Measurements from ENCODE around the gene RBM4. TPM values are rescaled to one million over a fixed set of nuclear protein-coding genes. Genes with fewer than 3 reads are reported as not detected.

RBM4 gene
- polyA plus RNA-seq, 2 of the 4 experiments (the other 2 are of a cell fraction) = 171 to 264 TPM

DNA sequence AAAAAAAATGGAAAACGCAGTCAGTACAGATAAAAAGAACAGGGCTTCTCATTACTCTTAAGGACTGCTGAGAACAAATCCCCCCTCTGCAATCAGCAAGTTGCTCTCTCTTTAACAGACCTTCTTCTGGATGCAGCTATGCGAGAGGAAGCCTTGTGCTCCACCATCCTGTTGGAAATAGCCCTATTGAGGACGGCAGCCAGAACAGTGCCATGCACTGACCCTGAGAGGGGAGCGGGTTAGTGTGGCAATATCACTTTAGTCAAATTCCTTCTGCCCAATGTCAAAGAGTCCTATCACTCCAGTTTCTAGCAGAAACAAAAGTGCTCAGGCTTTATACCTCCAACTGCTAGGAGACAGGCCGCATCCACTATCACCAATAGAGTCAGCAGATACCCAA is 32.3 kb downstream of the RBM4 start:
- Histone ChIP-seq H3K4me2 (no peak overlapping the region), H3K4me1 (peaks cover 12% of the 10 kb centered on the region; the same call in 1 of the 3 replicates), H3K4me3 (no peak overlapping the region), H3K9me3 (no peaks in the 10 kb centered on the region), H3K27ac (no peak overlapping the region)
- ChIA-PET POLR2A (no interaction called here), CTCF (interaction anchor here (1.0 kb wide), 1 partner anchor 17 kb away, joined by 3 read pairs; no protein-coding TSS in a partner anchor)
- no peak for TF ChIP-seq KDM5A (IDR thresholded peaks at IDR 0.05)
- TF ChIP-seq, protein P1, sequence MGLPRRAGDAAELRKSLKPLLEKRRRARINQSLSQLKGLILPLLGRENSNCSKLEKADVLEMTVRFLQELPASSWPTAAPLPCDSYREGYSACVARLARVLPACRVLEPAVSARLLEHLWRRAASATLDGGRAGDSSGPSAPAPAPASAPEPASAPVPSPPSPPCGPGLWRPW (IDR thresholded peaks at IDR 0.05) = no peak
- TF ChIP-seq RFX5 (IDR thresholded peaks at IDR 0.05) = no peak
- no peak for TF ChIP-seq POLR2AphosphoS2 (conservative IDR thresholded peaks at IDR 0.05; ENCODE audit: low read length)
- no peak for TF ChIP-seq RNF2 (IDR thresholded peaks at IDR 0.05; ENCODE audit: borderline replicate concordance, low read depth)
- no peak for TF ChIP-seq JUNB (IDR thresholded peaks at IDR 0.05)
- no peak for TF ChIP-seq REST (IDR thresholded peaks at IDR 0.05)
- no peak for TF ChIP-seq SREBF2 (IDR thresholded peaks at IDR 0.05)
- TF ChIP-seq, protein P2, sequence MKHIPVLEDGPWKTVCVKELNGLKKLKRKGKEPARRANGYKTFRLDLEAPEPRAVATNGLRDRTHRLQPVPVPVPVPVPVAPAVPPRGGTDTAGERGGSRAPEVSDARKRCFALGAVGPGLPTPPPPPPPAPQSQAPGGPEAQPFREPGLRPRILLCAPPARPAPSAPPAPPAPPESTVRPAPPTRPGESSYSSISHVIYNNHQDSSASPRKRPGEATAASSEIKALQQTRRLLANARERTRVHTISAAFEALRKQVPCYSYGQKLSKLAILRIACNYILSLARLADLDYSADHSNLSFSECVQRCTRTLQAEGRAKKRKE (CRISPR knock-in tag; IDR thresholded peaks at IDR 0.05; ENCODE audit: low read depth) = no peak
- TF ChIP-seq KDM1A (IDR thresholded peaks at IDR 0.05; ENCODE audit: low read depth) = no peak
- no peak for TF ChIP-seq NFE2L2 (conservative IDR thresholded peaks at IDR 0.05; ENCODE audit: low read length)
- TF ChIP-seq HEYL (CRISPR knock-in tag; IDR thresholded peaks at IDR 0.05) = no peak
- TF ChIP-seq ZFP36 (IDR thresholded peaks at IDR 0.05; ENCODE audit: borderline replicate concordance, partially characterized antibody) = no peak
- no peak for TF ChIP-seq GATA3 (IDR thresholded peaks at IDR 0.05; ENCODE audit: borderline replicate concordance)
- TF ChIP-seq CHD4 (IDR thresholded peaks at IDR 0.05; ENCODE audit: borderline replicate concordance) = no peak
- no peak for TF ChIP-seq HOXB5 (CRISPR knock-in tag; IDR thresholded peaks at IDR 0.05)
- ATAC-seq = no peak; a peak in 1 of 6 replicates
- no peak for FAIRE-seq
- DNase-seq (ENCODE audit: low read depth in 1 of 2, low spot score in 1 of 2) = no peak
- WGBS (ENCODE audit: missing lambda C conversion rate) = 92% methylated on average over 5 of the region's 5 CpGs

GRCh38 chr11:66674964-66675602 is 36.6 kb downstream of the RBM4 start:
- Histone ChIP-seq H3K27ac (no peak overlapping the region), H3K4me3 (no peak overlapping the region), H3K9me3 (no peaks in the 10 kb centered on the region), H3K4me2 (peak overlapping the region; percentile 70; the same call in 1 of the 3 replicates), H3K4me1 (peaks cover 26% of the 10 kb centered on the region)
- 62% methylated on average over 2 of the region's 2 CpGs for WGBS (ENCODE audit: missing lambda C conversion rate)
- FAIRE-seq (no peak), ATAC-seq (no peak), DNase-seq (ENCODE audit: low read depth in 1 of 2, low spot score in 1 of 2) (no peak)
- TF ChIP-seq JUN (IDR thresholded peaks at IDR 0.05) (no peak), E2F6 (IDR thresholded peaks at IDR 0.05; ENCODE audit: borderline replicate concordance, low read depth) (no peak), CEBPB (IDR thresholded peaks at IDR 0.05) (no peak), ZNF302 (CRISPR knock-in tag; IDR thresholded peaks at IDR 0.05) (no peak), POLR2AphosphoS2 (conservative IDR thresholded peaks at IDR 0.05; ENCODE audit: low read length) (no peak), CHD2 (IDR thresholded peaks at IDR 0.05; ENCODE audit: low read length, partially characterized antibody) (no peak), FOXS1 (CRISPR knock-in tag; IDR thresholded peaks at IDR 0.05) (no peak), ZSCAN20 (CRISPR knock-in tag; IDR thresholded peaks at IDR 0.05) (no peak), MAFK (IDR thresholded peaks at IDR 0.05; ENCODE audit: partially characterized antibody) (no peak), NPAS2 (CRISPR knock-in tag; IDR thresholded peaks at IDR 0.05; ENCODE audit: borderline replicate concordance) (no peak), EHMT2 (IDR thresholded peaks at IDR 0.05; ENCODE audit: low read depth) (no peak), HOXB13 (CRISPR knock-in tag; IDR thresholded peaks at IDR 0.05; ENCODE audit: low read depth) (no peak), NFE2L2 (conservative IDR thresholded peaks at IDR 0.05; ENCODE audit: low read length) (no peak)
- TF ChIP-seq, protein P1 (IDR thresholded peaks at IDR 0.05) = no peak
- POLR2A ChIA-PET = no interaction called here
- CTCF ChIA-PET = interaction anchor here (0.9 to 1.3 kb wide), 2 partner anchors 14 to 21 kb away, joined by 3 read pairs; no protein-coding TSS in a partner anchor
